Hepatocyte (in vitro differentiated cells): ENCODE results near the gene MRPL2. TPM values are rescaled to one million over a fixed set of nuclear protein-coding genes. Genes with fewer than 3 reads are reported as not detected.

Experiments used
- DNase-seq: peaks from one replicate; pipeline ENCODE4 v3.0.0-alpha.2; 2016; ENCODE audit warnings: low spot score
- H2AFZ ChIP-seq: fragments of 200-600 bp; sonication (generic); 2 replicates; pipeline ENCODE4 v1.6.0; 2016; ENCODE audit warnings: antibody characterized with exemption, mild to moderate bottlenecking
- H3K27ac ChIP-seq: fragments of 200-600 bp; sonication (generic); 2 replicates; pipeline ENCODE4 v1.5.1; 2016; ENCODE audit warnings: mild to moderate bottlenecking
- H3K27me3 ChIP-seq: fragments of 200-600 bp; sonication (generic); 2 replicates; pipeline ENCODE4 v1.6.1; 2016
- H3K36me3 ChIP-seq: fragments of 200-600 bp; sonication (generic); replicated peaks from 2 replicates; pipeline ENCODE4 v1.5.1; 2016; ENCODE audit warnings: low read depth; ENCODE audit not compliant: insufficient read depth
- H3K4me1 ChIP-seq: fragments of 200-600 bp; sonication (generic); 2 replicates; pipeline ENCODE4 v1.5.1; 2016; ENCODE audit warnings: mild to moderate bottlenecking, moderate library complexity; ENCODE audit not compliant: insufficient read depth
- H3K4me2 ChIP-seq: fragments of 200-600 bp; sonication (generic); 2 replicates; pipeline ENCODE4 v1.6.0; 2016
- H3K4me3 ChIP-seq: fragments of 200-600 bp; sonication (generic); 2 replicates; pipeline ENCODE4 v1.5.1; 2016; ENCODE audit warnings: mild to moderate bottlenecking
- H3K79me2 ChIP-seq: fragments of 200-600 bp; sonication (generic); 2 replicates; pipeline ENCODE4 v1.6.0; 2017; ENCODE audit warnings: mild to moderate bottlenecking
- H3K9me2 ChIP-seq: fragments of 200-600 bp; sonication (generic); replicated peaks from 2 replicates; pipeline ENCODE4 v1.6.0; 2017; ENCODE audit warnings: mild to moderate bottlenecking; ENCODE audit not compliant: insufficient read depth
- H3K9me3 ChIP-seq: fragments of 200-600 bp; sonication (generic); 2 replicates; pipeline ENCODE4 v1.5.1; 2016; ENCODE audit warnings: low read depth, mild to moderate bottlenecking
- H4K20me1 ChIP-seq: fragments of 200-600 bp; sonication (generic); 2 replicates; pipeline ENCODE4 v1.6.0; 2016; ENCODE audit warnings: mild to moderate bottlenecking; ENCODE audit not compliant: insufficient read depth, poor library complexity, severe bottlenecking
- EZH2 ChIP-seq: fragments of 200-600 bp; sonication (generic); IDR thresholded peaks from 2 replicates; pipeline ENCODE4 v1.6.1; 2016; ENCODE audit warnings: antibody characterized with exemption, mild to moderate bottlenecking, borderline replicate concordance
- EZH2phosphoT487 ChIP-seq: fragments of 200-600 bp; sonication (generic); IDR thresholded peaks from one replicate; pipeline ENCODE4 v1.6.1; 2018; ENCODE audit warnings: antibody characterized with exemption, mild to moderate bottlenecking, low read depth, moderate library complexity; ENCODE audit not compliant: unreplicated experiment, severe bottlenecking
- WGBS: methylation state at CpG from one replicate; pipeline ENCODE4 v1.1.6; 2016; ENCODE audit warnings: low lambda C conversion rate; ENCODE audit errors: missing lambda C conversion rate; 5-methylcytosine and 5-hydroxymethylcytosine counted together
- polyA plus RNA-seq: library from polyadenylated mRNA; unstranded; fragments of >200 nt; fragmentation: Nextera tagmentation; extraction: Ambion mirVana; gene quantifications from 2 replicates; pipeline ENCODE4 v1.2.1, GENCODE V29; 2016
- total RNA-seq: library from RNA; depleted of rRNA; stranded (reverse); fragments of >200 nt; gene quantifications from 2 replicates; pipeline ENCODE4 v1.2.3, GENCODE V29; 2014
- TF ChIP-seq, protein P1 (sequence below): fragments of 200-600 bp; sonication (generic); IDR thresholded peaks from 2 replicates; pipeline ENCODE4 v1.5.1; 2016; ENCODE audit warnings: antibody characterized with exemption, mild to moderate bottlenecking; ENCODE audit not compliant: poor library complexity

MRPL2 gene
- total and polyA plus RNA-seq, 2 experiments from 2014 or later, result 24.7 to 68.4 TPM

DNA sequence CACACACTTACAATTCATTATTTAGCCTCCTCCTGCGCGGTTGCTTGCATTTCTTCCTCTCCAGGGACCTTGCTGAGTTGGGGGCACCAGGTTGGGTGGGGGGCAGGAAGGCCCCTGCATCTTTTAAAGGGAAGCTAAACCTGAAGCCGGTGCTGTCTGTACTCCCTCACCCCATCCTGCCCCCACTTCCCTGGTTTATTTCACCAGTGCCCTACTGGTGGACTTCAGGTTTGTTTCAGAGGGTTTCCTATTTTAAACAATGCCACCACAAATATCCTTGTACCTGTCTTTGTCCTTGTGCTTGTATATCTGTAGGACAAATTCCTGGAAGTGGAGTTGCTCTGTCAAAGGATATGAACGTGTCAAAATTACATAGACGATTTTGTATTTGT is 37.9 kb upstream of the MRPL2 start:
- TF ChIP-seq EZH2phosphoT487 (no peak), EZH2 (no peak)
- TF ChIP-seq, protein P1, sequence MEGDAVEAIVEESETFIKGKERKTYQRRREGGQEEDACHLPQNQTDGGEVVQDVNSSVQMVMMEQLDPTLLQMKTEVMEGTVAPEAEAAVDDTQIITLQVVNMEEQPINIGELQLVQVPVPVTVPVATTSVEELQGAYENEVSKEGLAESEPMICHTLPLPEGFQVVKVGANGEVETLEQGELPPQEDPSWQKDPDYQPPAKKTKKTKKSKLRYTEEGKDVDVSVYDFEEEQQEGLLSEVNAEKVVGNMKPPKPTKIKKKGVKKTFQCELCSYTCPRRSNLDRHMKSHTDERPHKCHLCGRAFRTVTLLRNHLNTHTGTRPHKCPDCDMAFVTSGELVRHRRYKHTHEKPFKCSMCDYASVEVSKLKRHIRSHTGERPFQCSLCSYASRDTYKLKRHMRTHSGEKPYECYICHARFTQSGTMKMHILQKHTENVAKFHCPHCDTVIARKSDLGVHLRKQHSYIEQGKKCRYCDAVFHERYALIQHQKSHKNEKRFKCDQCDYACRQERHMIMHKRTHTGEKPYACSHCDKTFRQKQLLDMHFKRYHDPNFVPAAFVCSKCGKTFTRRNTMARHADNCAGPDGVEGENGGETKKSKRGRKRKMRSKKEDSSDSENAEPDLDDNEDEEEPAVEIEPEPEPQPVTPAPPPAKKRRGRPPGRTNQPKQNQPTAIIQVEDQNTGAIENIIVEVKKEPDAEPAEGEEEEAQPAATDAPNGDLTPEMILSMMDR, result no peak
- H4K20me1 ChIP-seq, result no peaks in the 10 kb centered on the region
- H3K36me3 ChIP-seq, result no peaks in the 10 kb centered on the region
- H3K27ac ChIP-seq, result peak overlapping the region; percentile 32
- H3K27me3 ChIP-seq, result no peaks in the 10 kb centered on the region
- no peak for DNase-seq
- no peaks in the 10 kb centered on the region for H3K9me2 ChIP-seq
- H2AFZ ChIP-seq, result no peak overlapping the region
- 58% methylated on average over 5 of the region's 5 CpGs for WGBS
- no peaks in the 10 kb centered on the region for H3K9me3 ChIP-seq
- no peak overlapping the region for H3K4me3 ChIP-seq
- H3K4me2 ChIP-seq, result peak overlapping the region; percentile 59
- peaks cover 34% of the 10 kb centered on the region for H3K4me1 ChIP-seq
- peaks cover 98% of the 10 kb centered on the region for H3K79me2 ChIP-seq

DNA sequence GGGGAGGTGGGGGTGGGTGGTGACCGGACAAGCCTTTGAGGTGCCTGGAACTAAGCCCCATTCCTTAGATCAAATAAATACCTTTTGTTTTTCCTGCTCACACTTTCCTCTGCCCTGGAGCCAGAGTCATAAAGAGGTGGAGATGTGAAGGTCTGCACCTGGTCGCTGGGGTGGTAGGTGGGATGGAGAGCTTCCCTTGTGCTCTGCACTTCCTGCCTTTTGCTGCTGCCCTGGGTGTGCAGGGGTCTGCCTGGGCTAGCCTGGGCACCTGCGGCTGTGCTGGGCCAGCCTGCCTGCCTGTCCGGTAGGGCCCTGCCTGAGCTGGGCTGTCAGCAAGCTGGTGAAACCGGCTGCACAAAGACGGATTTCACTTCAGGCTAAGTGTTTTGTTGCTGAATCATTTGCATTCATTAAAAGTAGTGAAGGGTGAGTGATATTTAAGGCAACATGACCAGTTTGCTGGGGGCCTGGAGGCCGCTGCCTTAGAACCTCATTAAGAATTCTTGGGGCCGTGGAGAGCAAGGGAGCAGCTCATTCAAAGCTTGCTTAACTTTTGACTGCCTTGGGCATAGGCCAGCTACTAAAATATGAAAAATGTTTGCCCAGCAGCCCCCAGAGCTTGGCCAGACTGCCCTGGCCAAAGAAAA is 37.3 kb upstream of the MRPL2 start:
- Histone ChIP-seq H3K4me1 (peaks cover 34% of the 10 kb centered on the region), H4K20me1 (no peaks in the 10 kb centered on the region), H3K9me3 (no peaks in the 10 kb centered on the region), H3K9me2 (no peaks in the 10 kb centered on the region), H2AFZ (no peak overlapping the region), H3K79me2 (peaks cover 98% of the 10 kb centered on the region), H3K27ac (peak overlapping the region; percentile 45), H3K27me3 (no peaks in the 10 kb centered on the region), H3K4me2 (peak overlapping the region; percentile 59), H3K36me3 (no peaks in the 10 kb centered on the region), H3K4me3 (no peak overlapping the region)
- TF ChIP-seq, protein P1, result no peak
- TF ChIP-seq EZH2phosphoT487 (no peak), EZH2 (no peak)
- 45% methylated on average over 8 of the region's 8 CpGs for WGBS
- peak; percentile 54 for DNase-seq

DNA sequence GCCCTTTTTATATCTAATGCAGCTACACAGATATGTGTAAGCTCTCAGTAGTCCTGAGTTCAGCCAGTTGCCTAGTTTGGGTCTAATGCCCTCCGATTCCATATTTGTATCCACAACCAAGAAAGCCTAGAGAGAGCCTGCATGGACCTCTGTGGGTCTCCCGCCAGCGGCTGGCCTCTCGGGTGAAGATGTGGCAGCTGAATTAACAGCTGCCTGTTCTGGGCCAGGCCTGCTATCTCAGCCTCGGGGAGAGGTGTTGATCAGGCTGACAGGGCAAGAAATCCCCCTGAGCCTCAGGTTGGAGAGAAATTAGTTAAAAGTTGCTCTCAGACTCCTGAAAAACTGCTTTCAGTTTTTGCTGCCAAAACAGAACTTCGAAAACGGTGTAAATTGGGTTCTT is 36.7 kb upstream of the MRPL2 start:
- no peaks in the 10 kb centered on the region for H4K20me1 ChIP-seq
- H3K4me2 ChIP-seq, result peak overlapping the region; percentile 59
- DNase-seq, result no peak
- H3K27me3 ChIP-seq, result no peaks in the 10 kb centered on the region
- WGBS, result 41% methylated on average over 7 of the region's 7 CpGs
- H2AFZ ChIP-seq, result no peak overlapping the region
- no peak overlapping the region for H3K4me3 ChIP-seq
- peak overlapping the region; percentile 45 for H3K27ac ChIP-seq
- H3K9me2 ChIP-seq, result no peaks in the 10 kb centered on the region
- TF ChIP-seq EZH2phosphoT487 (no peak), EZH2 (no peak)
- TF ChIP-seq, protein P1, result no peak
- no peaks in the 10 kb centered on the region for H3K36me3 ChIP-seq
- H3K9me3 ChIP-seq, result no peaks in the 10 kb centered on the region
- peaks cover 98% of the 10 kb centered on the region for H3K79me2 ChIP-seq
- peaks cover 40% of the 10 kb centered on the region for H3K4me1 ChIP-seq
